Upper lobe of left lung (tissue), 6 donors: ENCODE results near the gene SLC6A15. TPM values are rescaled to one million over a fixed set of nuclear protein-coding genes. Genes with fewer than 3 reads are reported as not detected.

Experiments
- ATAC-seq, 2 donors: fragments of 200-7000 bp; cut with Tn5 transposase; one replicate each; pipeline ENCODE4 v1.9.1; 2022; ENCODE audit warnings: mild to moderate bottlenecking in 2 of 2, moderate library complexity in 2 of 2; ENCODE audit not compliant: low FRiP score in 2 of 2
- DNase-seq, 2 donors: peaks; one replicate each; pipeline ENCODE4 v3.0.0-alpha.2; 2019 to 2020
- H3K27ac ChIP-seq, 4 donors: fragments of 200-600 bp; sonication (generic); one replicate each; pipeline ENCODE4 v1.5.1; 2016 to 2019
- H3K27me3 ChIP-seq, 4 donors: fragments of 200-600 bp; sonication (generic); one replicate each; pipeline ENCODE4 v1.5.1; 2017 to 2019
- H3K36me3 ChIP-seq, 4 donors: fragments of 200-600 bp; sonication (generic); one replicate each; pipeline ENCODE4 v1.5.1; 2016 to 2019
- H3K4me1 ChIP-seq, 4 donors: fragments of 200-600 bp; sonication (generic); one replicate each; pipeline ENCODE4 v1.5.1; 2018 to 2019
- H3K4me3 ChIP-seq, 4 donors: fragments of 200-600 bp; sonication (generic); one replicate each; pipeline ENCODE4 v1.5.1; 2017 to 2019; ENCODE audit warnings: mild to moderate bottlenecking in 2 of 4, moderate library complexity in 1 of 4
- H3K9me3 ChIP-seq, 4 donors: fragments of 200-600 bp; sonication (generic); one replicate each; pipeline ENCODE4 v1.5.1; 2018 to 2019
- EP300 ChIP-seq, 4 donors: sonication (generic); formaldehyde crosslinking; IDR thresholded peaks; one replicate each; pipeline ENCODE4 v1.5.1; 2017; ENCODE audit warnings: antibody characterized with exemption in 4 of 4, control low read depth in 2 of 4
- POLR2A ChIP-seq, 4 donors: fragments of 450-650 bp; IDR thresholded peaks; one replicate each; pipeline ENCODE4 v1.5.1; 2016 to 2017; ENCODE audit warnings: antibody characterized with exemption in 4 of 4, mild to moderate bottlenecking in 2 of 4
- POLR2AphosphoS5 ChIP-seq, 2 donors: sonication (generic); formaldehyde crosslinking; IDR thresholded peaks; one replicate each; pipeline ENCODE4 v1.5.1; 2017; ENCODE audit warnings: antibody characterized with exemption in 2 of 2
- WGBS, 2 donors: methylation state at CpG; one replicate each; pipeline ENCODE4 v1.1.5; 2017 to 2018; 5-methylcytosine and 5-hydroxymethylcytosine counted together
- total RNA-seq, 6 donors: library from RNA; depleted of rRNA in 4 of 6; stranded (reverse); fragments of >200 nt in 4 of 6; gene quantifications; one replicate each; pipeline versions ENCODE4 v1.1.0 to v1.2.1, GENCODE V29; 2016 to 2021
- TF ChIP-seq, protein P1 (sequence below), 6 experiments: fragments of 450-650 bp in 4 of 6; fragments of 200-600 bp in 2 of 6; sonication (generic) in 2 of 6; IDR thresholded peaks; one replicate each; pipeline ENCODE4 v1.5.1; 2016 to 2019; ENCODE audit warnings: antibody characterized with exemption in 6 of 6
- donor health status: DM: no; HTN: no; CAD: no; lungs with moderate emphysema.
- donor health status: DM: no; HTN: yes; CAD: no; lungs with severe emphysema.

SLC6A15 gene
- under 1 TPM in 3 of 6 donors, not detected in 3; 0.30 to 0.69 (median 0.44) TPM for total RNA-seq

DNA sequence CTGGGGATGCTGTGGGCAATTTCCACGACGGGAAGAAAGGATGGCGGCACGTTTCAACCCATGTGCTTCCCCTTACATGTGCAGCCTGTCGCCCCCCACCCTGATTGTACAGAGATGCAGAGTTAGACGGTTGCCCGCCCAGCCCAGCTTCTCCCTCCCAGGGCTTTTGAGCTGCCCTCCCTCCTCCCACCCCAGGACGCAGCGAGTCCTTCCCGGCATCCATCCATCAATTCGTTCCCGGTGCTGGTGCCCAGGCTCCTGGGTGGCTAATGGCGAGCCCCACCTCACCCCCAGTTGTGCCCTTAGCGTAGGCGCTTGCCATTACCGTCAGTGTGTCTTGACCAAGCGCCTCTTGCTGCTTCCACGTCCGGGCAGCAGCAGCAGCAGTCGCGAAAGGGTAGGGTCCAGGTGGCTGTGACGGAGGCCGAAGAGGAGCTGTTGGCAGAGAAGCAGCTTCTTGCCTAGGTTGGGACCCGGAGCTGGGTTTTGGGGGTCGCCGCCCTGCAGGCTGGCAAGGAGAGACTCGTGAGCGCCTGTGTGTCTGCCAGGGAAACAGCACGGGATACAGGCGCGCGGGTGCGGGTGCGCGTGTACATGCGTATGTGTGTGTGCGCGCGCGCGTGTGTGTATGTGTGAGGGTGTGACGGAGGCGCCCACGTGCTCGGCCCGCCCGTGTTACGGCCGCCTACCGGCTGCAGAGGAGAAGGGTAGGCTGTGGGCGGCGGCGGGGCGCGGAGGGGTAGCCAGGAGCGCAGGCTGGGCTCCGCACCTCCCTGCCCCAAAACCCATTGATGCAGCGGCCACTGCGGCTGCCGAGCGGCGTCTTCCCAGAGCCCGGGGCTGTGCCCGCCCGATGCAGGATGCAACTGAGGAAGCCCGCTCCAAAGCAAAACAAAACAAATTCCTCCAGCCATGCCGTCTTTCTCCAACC lies at the start of gene SLC6A15:
TSS of gene SLC6A15 (minus strand) at position 602 of the 931 bp plus-strand sequence. CDS start 20,679 bp downstream, outside the sequence.
- no peak for TF ChIP-seq POLR2A (IDR thresholded peaks at IDR 0.05)
- TF ChIP-seq, protein P1, sequence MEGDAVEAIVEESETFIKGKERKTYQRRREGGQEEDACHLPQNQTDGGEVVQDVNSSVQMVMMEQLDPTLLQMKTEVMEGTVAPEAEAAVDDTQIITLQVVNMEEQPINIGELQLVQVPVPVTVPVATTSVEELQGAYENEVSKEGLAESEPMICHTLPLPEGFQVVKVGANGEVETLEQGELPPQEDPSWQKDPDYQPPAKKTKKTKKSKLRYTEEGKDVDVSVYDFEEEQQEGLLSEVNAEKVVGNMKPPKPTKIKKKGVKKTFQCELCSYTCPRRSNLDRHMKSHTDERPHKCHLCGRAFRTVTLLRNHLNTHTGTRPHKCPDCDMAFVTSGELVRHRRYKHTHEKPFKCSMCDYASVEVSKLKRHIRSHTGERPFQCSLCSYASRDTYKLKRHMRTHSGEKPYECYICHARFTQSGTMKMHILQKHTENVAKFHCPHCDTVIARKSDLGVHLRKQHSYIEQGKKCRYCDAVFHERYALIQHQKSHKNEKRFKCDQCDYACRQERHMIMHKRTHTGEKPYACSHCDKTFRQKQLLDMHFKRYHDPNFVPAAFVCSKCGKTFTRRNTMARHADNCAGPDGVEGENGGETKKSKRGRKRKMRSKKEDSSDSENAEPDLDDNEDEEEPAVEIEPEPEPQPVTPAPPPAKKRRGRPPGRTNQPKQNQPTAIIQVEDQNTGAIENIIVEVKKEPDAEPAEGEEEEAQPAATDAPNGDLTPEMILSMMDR (IDR thresholded peaks at IDR 0.05), result peak in 2 of 6 experiments; percentile 39 to 56
- 4 to 7% methylated on average over 26 to 55 of the region's 67 CpGs for WGBS, 2 donors

DNA sequence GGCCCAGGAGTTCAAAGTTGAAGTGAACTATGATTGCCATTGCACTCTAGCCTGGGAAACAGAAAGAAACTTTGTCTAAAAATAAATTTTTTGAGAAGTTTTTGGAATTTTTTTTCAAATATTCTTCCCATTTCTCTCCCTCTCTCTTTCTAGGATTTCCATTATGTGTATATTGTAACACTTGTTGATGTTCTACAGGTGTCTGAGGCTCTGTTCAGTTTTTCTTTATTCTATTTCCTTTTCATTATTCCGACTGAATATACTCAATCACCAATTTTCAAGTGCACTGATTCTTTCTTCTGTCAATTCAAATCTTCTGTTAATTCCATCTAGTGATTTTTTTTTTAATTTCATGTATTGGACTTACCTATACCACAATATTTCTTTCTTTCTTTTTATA lies 48.3 kb upstream of the SLC6A15 start:
- Histone ChIP-seq H3K4me1 (no peaks in the 10 kb centered on the region), H3K9me3 (no peaks in the 10 kb centered on the region), H3K27ac (no peak overlapping the region), H3K4me3 (no peak overlapping the region), H3K27me3 (no peaks in the 10 kb centered on the region), H3K36me3 (no peaks in the 10 kb centered on the region)
- ATAC-seq (no peak), DNase-seq (no peak)
- no peak for TF ChIP-seq POLR2A (IDR thresholded peaks at IDR 0.05)
- TF ChIP-seq EP300 (IDR thresholded peaks at IDR 0.05), result no peak
- no peak for TF ChIP-seq POLR2AphosphoS5 (IDR thresholded peaks at IDR 0.05)
- TF ChIP-seq, protein P1 (IDR thresholded peaks at IDR 0.05), result no peak
- WGBS, 2 donors, result 77 to 92% methylated on average over 1 of the region's 1 CpG

More for the DNA sequence above, at the start of gene SLC6A15:
- ATAC-seq (peak; percentile 73 to 80), DNase-seq (peak in 1 of 2 donors; percentile 87)
- Histone ChIP-seq H3K9me3 (no peaks in the 10 kb centered on the region), H3K27me3 (peaks cover 0 to 14% (median 1%) of the 10 kb centered on the region in 4 donors), H3K4me3 (peak within 1 kb of the TSS in 3 of 4 donors; percentile 33 to 47 (median 44)), H3K27ac (no peak within 1 kb of the TSS), H3K4me1 (peaks cover 12 to 26% (median 20%) of the 10 kb centered on the region in 4 donors), H3K36me3 (no peaks in the 10 kb centered on the region)

DNA sequence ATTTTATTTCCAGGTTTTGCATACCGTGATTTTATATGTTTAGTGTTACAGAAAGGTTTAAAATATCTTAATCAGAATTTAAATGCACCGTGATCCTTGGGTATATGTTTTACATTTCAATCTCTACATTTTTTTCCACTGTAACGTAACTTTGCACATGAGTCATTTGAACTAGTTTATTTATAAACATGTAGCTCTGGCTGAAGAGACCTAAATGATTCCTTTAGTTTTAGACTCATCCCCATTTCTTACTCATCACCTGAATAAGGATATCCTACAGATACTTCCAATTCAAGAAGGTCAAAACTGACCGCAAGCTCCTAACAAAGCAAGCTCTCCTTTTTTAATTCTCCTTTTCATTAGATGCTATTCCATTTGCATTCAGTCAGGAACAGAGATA lies 42.7 kb upstream of the SLC6A15 start:
- Histone ChIP-seq H3K27me3 (no peaks in the 10 kb centered on the region), H3K4me1 (no peaks in the 10 kb centered on the region), H3K36me3 (no peaks in the 10 kb centered on the region), H3K4me3 (no peak overlapping the region), H3K27ac (no peak overlapping the region), H3K9me3 (no peaks in the 10 kb centered on the region)
- no peak for DNase-seq
- TF ChIP-seq POLR2AphosphoS5 (IDR thresholded peaks at IDR 0.05) (no peak), POLR2A (IDR thresholded peaks at IDR 0.05) (no peak), EP300 (IDR thresholded peaks at IDR 0.05) (no peak)
- TF ChIP-seq, protein P1 (IDR thresholded peaks at IDR 0.05), result no peak
- WGBS, 2 donors, result 66% methylated on average over 4 of the region's 4 CpGs
- ATAC-seq, result no peak

DNA sequence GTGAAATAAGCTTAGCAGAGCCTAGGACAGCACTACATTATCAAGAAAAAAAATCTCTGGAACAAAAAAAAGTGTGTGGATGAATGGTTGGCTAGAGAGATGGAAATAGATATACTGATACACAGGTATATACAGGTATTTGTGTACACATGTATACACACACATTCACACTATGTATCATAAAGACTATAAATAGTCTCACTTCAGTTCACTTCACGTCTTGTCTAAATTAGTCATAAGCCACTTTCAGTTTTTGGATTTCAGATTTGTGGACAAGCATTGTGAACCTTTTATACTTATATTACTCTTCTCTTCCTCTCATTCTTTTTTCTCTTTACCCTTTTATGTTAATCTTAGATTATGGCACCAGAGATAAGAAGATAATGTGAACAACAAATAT lies 41.8 kb upstream of the SLC6A15 start:
- no peak for TF ChIP-seq POLR2AphosphoS5 (IDR thresholded peaks at IDR 0.05)
- TF ChIP-seq, protein P1 (IDR thresholded peaks at IDR 0.05), result no peak
- Histone ChIP-seq H3K9me3 (no peaks in the 10 kb centered on the region), H3K4me3 (no peak overlapping the region), H3K4me1 (no peaks in the 10 kb centered on the region), H3K27me3 (no peaks in the 10 kb centered on the region), H3K36me3 (no peaks in the 10 kb centered on the region), H3K27ac (no peak overlapping the region)
- 51 to 66% methylated on average over 1 of the region's 1 CpG for WGBS, 2 donors
- ATAC-seq, result no peak
- no peak for DNase-seq
